ENCODE measurements around the gene COL4A4.

Gene COL4A4

GRCh38 chr2:227163998-227164762 lies at the start of gene COL4A4, which contains the start of gene COL4A3:
Gene COL4A4, minus strand, starts transcription at chr2:227164205. Its CDS starts 16,722 bp downstream, at chr2:227147483.
Gene COL4A3, plus strand, starts transcription at chr2:227164624. Its CDS starts 103 bp downstream, at chr2:227164727.
- Histone ChIP-seq H3K4me3 (ENCODE audit: severe bottlenecking) (peak within 1 kb of the TSS; percentile 40), H3K9me3 (ENCODE audit: severe bottlenecking) (peaks cover 2% of the 10 kb centered on the region), H3K27ac (ENCODE audit: poor library complexity, severe bottlenecking) (no peak within 1 kb of the TSS), H3K4me1 (ENCODE audit: insufficient read depth, poor library complexity, severe bottlenecking) (no peaks in the 10 kb centered on the region), H3K27me3 (ENCODE audit: insufficient read depth, poor library complexity, severe bottlenecking) (peaks cover 40% of the 10 kb centered on the region), H3K36me3 (ENCODE audit: low read depth) (no peaks in the 10 kb centered on the region)
- ATAC-seq (ENCODE audit: low read depth) (peak; percentile 82), DNase-seq (ENCODE audit: low spot score) (peak; percentile 43)
- no peak for TF ChIP-seq CTCF (IDR thresholded peaks at IDR 0.05; ENCODE audit: poor library complexity, severe bottlenecking)

- no peak for DNase-seq (ENCODE audit: low spot score)
- TF ChIP-seq CTCF (IDR thresholded peaks at IDR 0.05; ENCODE audit: poor library complexity, severe bottlenecking), result no peak
- Histone ChIP-seq H3K36me3 (ENCODE audit: low read depth) (no peaks in the 10 kb centered on the region), H3K9me3 (ENCODE audit: severe bottlenecking) (no peaks in the 10 kb centered on the region), H3K4me3 (ENCODE audit: severe bottlenecking) (no peak overlapping the region), H3K27ac (ENCODE audit: poor library complexity, severe bottlenecking) (no peak overlapping the region), H3K27me3 (ENCODE audit: insufficient read depth, poor library complexity, severe bottlenecking) (no peaks in the 10 kb centered on the region), H3K4me1 (ENCODE audit: insufficient read depth, poor library complexity, severe bottlenecking) (no peaks in the 10 kb centered on the region)
- ATAC-seq (ENCODE audit: low read depth), result no peak
Measured at GRCh38 chr2:227207573-227207972, 43.6 kb upstream of the COL4A4 start.

GRCh38 chr2:227206406-227206805 lies 42.4 kb upstream of the COL4A4 start:
- Histone ChIP-seq H3K4me1 (ENCODE audit: insufficient read depth, poor library complexity, severe bottlenecking) (no peaks in the 10 kb centered on the region), H3K36me3 (ENCODE audit: low read depth) (no peaks in the 10 kb centered on the region), H3K27ac (ENCODE audit: poor library complexity, severe bottlenecking) (no peak overlapping the region), H3K9me3 (ENCODE audit: severe bottlenecking) (no peaks in the 10 kb centered on the region), H3K27me3 (ENCODE audit: insufficient read depth, poor library complexity, severe bottlenecking) (no peaks in the 10 kb centered on the region), H3K4me3 (ENCODE audit: severe bottlenecking) (no peak overlapping the region)
- no peak for ATAC-seq (ENCODE audit: low read depth)
- TF ChIP-seq CTCF (IDR thresholded peaks at IDR 0.05; ENCODE audit: poor library complexity, severe bottlenecking), result no peak
- no peak for DNase-seq (ENCODE audit: low spot score)

- no peak for TF ChIP-seq CTCF (IDR thresholded peaks at IDR 0.05; ENCODE audit: poor library complexity, severe bottlenecking)
- Histone ChIP-seq H3K27ac (ENCODE audit: poor library complexity, severe bottlenecking) (no peak overlapping the region), H3K27me3 (ENCODE audit: insufficient read depth, poor library complexity, severe bottlenecking) (no peaks in the 10 kb centered on the region), H3K36me3 (ENCODE audit: low read depth) (no peaks in the 10 kb centered on the region), H3K9me3 (ENCODE audit: severe bottlenecking) (no peaks in the 10 kb centered on the region), H3K4me1 (ENCODE audit: insufficient read depth, poor library complexity, severe bottlenecking) (no peaks in the 10 kb centered on the region), H3K4me3 (ENCODE audit: severe bottlenecking) (no peak overlapping the region)
- ATAC-seq (ENCODE audit: low read depth) (no peak), DNase-seq (ENCODE audit: low spot score) (no peak)
Measured at GRCh38 chr2:227205701-227206100, 41.7 kb upstream of the COL4A4 start.

GRCh38 chr2:227204452-227204851 lies 40.4 kb upstream of the COL4A4 start:
- H3K27ac ChIP-seq (ENCODE audit: poor library complexity, severe bottlenecking), result no peak overlapping the region
- no peak for TF ChIP-seq CTCF (IDR thresholded peaks at IDR 0.05; ENCODE audit: poor library complexity, severe bottlenecking)
- ATAC-seq (ENCODE audit: low read depth), result no peak
- H3K27me3 ChIP-seq (ENCODE audit: insufficient read depth, poor library complexity, severe bottlenecking), result no peaks in the 10 kb centered on the region
- no peaks in the 10 kb centered on the region for H3K9me3 ChIP-seq (ENCODE audit: severe bottlenecking)
- DNase-seq (ENCODE audit: low spot score), result no peak
- H3K4me1 ChIP-seq (ENCODE audit: insufficient read depth, poor library complexity, severe bottlenecking), result no peaks in the 10 kb centered on the region
- H3K36me3 ChIP-seq (ENCODE audit: low read depth), result no peaks in the 10 kb centered on the region
- H3K4me3 ChIP-seq (ENCODE audit: severe bottlenecking), result no peak overlapping the region

Data from RWPE2 (cell line).